Stimulated activated CD8-positive, alpha-beta memory T cell treated with anti-CD3 and anti-CD28 coated beads, Interleukin-12 subunit alpha, Interleukin-12 subunit beta, amount 100 ng/mL, for 24 hours (primary cell): ENCODE data around the gene RIPK4.
"Not testable (repeated sequence)": the region's sequence is repeated elsewhere in the genome, so short reads cannot be mapped to it uniquely, and the experiment has no call there.

Experiments
- DNase-seq: peaks from one replicate; pipeline ENCODE4 v3.0.0-alpha.2; 2020; ENCODE audit errors: extremely low read depth

The RIPK4 gene

DNA sequence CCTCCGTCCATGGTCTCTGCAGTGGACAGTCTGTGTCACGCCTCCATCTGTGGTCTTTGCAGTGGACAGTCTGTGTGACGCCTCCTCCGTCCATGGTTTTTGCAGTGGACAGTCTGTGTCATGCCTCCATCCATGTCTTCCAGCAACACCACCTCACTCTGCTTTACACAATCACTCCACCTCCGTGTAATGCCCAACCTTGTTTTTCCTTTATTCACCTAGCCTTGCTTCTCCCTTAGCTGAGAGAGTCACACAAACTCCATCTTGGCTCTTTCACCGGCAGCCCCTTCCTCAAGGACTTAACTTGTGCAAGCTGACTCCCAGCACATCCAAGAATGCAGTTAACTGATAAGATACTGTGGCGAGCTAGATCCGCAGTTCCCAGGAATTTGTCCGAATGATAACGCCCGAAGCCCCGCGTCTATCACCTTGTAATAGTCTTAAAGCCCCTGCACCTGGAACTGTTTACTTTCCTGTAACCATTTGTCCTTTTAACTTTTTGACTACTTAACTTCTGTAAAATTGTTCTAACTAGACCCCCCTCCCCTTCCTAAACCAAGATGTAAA, 52.5 kb downstream of the RIPK4 start:
- not testable (repeated sequence) for DNase-seq

DNA sequence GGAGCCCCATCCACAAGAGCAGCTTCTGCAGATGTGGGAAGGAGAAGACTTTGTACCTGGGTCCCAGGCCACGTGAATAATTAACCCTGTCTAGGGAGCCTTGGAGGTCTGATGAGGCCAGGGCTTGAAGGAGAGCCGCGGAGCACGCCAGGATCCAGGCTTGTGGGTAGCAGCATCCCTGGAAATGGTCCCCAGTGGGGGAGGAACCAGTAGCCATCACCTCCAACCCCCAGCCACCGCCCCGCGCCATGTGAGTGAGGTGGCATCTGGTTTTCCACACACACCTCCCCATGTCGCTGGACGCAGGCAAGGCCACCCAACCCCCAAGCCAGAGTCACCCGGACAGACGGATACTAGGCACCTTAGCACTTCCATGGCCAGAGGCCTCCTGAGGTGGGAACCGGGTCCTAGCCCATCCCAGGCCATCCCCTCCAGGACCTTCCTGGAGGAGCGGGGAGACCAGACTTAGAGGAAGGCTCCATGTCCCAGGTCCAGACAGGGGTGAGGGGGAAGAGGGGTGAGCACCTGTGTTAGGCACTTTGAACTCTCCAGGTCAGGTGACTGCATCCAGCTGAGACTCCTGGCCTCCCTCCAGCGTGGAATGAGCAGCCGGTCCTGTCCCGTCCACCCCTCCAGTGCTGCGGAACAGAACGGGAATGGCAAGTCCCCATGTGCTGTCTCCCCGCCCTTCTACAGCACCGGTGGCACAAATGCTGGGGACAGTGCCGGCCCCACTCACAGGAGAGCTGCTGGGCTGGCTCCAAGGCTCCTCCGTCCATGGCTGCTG, 53.2 kb downstream of the RIPK4 start:
- no peak for DNase-seq

DNA sequence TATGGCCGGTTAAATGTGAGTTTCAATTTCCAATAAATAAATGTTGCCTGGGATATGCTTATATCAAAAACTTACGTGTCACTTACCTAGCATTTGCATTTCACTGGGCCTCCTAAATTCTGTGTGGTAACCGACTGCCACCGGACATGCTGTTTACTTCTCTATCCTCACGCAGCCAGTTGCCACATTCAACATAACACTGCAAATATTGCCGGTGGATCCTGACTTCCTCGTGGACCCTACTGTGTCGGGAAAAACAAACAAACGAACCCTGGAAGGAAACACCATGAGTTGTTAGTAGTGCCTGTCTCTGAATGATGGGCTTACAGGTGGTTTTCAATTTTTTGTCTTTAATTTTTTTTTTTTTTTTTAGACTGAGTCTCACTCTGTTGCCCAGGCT, 54.1 kb downstream of the RIPK4 start:
- no peak for DNase-seq

DNA sequence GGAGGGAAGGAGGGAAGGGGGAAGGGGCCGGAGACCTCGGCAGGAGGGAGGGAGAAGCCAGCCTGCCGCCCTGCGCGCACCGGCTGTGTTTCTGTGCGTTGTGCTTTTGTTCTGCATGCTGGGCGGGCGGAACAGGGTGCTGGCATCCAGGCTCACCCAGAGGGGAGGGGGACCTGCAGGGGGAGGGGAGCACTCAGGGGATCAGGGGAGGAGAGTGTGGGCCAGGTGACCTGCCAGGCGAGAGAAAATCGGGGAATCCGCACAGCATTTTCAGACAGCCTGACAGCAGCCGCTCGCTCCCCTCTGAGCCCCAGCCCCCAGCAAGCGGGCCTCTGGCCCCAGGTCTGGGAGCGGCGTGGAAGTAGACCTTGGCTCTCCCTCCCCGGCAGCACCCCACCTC, 54.7 kb downstream of the RIPK4 start:
- no peak for DNase-seq

DNA sequence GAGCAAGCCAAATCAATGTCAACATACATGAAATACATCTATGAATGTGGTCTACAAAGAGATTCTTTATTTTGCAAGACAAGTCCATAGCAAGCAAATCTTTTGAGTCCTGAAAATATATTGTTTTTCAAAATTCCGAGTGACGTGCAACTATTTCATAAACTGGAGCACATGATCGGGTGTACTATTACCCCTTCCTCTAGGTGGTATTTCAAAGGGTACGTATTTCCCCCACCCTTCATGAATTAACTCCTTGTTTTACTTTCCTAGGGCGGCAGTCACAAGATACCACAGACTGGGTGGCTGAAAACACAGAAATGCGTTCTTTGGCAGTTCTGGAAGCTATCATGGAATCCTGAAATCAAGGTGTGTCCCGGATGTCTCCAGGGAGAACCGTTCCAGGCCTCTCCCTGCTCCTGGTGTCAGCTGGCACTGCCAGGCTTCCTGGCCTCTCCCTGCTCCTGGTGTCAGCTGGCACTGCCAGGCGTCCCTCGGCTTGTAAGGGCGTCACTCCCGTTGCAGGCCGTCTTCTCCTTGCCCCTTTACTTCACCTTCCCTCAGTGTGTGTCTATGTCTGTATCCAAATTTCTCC, 55.3 kb downstream of the RIPK4 start:
- DNase-seq = no peak

DNA sequence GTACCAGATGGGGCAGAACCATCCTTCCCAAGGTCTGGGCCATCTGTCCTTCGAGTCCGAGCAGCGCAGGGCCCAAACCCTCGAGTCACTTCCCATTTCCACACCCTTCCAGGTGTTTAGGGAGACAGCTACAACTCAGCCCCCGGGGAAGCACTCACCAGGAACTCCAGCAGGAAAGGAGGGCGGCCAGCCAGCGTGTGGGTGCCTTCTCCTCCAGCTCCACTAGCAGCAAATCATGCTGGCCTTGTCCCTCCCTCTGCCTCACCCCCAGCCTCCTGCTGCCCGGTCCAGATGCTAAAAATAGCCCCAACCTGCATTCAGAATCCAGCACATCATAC, 56.1 kb downstream of the RIPK4 start:
- no peak for DNase-seq

DNA sequence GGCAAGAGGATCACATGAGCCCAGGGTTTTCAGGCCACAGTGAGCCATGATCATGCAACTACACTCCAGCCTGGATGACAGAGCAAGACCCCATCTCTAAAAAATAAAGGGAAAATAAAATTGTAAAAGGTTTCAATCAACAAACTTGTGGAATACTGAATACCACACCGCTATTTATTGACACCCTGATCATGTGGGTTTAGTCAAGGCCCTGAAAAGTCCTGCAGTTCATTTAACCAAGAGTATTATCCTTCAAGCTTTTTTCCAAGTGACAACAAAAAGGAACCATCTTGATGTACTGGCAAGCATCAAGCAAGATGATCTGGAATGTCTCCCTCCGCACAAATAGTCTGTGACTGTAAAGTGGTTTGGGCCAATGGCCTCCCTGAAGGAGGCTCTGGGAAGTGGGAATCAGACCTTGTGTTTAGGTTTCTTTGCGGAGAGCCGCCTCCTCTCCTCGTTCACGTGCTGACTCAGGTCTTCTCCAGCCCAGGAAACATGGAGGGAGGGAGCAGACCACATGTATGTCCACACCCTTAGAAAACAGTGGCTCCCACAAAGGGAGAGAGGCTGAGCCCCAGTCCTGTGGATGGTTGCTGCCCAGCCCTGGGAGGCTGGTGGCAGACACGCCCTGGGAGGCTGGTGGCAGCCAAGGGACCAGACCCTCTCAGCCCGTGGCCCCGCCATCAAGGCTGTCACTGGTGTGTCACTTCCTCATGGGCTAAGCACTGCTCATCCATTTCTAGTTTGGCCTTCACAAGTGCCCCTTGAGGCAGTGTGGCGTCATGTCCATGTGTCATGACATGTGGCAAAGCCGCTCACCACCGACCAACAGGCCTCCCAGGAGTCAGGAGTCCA, 56.7 kb downstream of the RIPK4 start:
- DNase-seq = no peak

DNA sequence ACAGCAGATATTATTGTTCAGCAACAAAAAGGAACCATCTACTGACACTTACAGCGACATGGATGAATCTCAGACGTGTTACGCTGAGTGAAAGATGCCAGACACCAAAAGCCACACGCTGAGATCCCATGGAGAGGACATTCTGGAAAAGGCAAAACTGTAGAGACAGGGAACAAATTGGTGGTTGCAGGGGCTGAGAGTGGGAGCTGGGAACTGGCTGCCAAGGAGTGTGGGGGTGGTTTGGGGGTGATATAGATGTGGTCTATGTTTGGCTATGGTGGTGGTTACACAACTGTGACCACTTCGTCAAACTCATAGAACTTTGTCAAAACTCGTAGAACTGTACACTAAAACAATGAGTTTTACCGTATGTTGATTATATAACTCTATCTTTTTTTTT, 57.7 kb downstream of the RIPK4 start:
- no peak for DNase-seq

DNA sequence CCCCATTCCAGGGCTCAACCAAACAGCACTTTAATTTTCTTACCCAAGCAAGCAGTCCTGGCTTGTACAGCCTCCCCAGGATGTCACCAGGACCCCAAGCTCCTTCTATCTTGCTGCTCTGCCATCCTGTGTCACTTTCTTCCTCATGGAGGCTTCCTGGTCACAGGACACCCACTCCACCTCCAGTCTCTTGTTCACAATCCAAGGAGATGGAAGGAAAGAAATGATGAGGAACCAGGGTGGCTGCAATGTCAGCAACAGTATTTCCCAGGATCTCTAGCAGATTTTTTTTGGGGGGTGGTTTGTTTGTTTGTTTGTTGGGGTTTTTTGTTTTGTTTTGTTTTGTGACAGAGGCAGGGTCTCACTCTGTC, 58.9 kb downstream of the RIPK4 start:
- no peak for DNase-seq

DNA sequence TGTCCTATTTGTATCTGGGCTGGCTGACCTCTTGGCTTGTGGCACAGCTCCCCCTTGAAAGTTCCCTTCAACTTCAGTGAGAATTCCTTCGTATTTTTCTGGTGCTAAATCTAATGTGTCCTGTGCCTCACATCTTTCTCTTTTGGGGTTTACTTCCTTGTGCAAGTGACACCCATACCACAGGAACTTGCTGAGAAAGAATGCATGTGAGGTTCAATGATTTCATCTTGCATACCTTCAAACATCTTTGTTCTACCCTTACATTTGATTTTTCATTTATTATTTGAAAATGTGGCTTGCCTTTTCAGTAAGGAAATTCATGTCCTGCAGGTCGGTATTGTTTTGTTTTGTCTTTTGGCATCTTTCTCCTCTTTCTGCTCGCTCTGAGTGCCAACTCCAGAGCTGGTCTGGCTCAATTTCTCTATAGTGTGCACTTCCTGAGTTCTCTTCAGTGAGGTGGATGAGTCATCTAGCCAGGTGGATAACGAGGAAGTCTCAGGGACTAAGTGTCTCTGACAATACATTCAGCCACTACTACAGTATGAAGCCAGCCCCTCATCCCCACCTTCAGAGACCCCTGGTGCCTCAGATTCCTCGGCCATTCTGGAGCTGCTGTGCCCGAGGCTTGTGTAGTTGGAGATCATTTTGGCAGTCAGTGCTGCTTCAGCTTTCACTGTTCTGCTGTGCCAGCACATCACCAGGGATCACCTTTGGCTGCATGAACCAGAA, 59.5 kb downstream of the RIPK4 start:
- DNase-seq = no peak

DNA sequence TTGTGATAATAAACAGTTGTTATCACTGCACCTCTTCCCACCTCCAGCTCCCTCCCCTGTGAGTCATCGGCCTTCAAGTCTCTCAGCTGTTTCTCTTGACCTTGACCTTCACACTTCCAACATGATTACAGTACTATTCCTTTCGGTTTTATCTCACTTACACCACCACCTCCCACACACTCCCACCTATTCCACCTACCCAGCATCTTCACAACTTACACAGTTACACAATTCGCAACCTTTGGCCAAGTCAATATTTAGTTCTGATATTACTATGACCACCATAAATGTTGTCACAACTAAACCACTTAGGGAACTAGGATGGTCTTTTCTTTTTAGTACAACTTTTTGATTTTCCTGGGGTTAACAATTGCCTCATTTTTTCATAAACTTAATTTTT, 60.2 kb downstream of the RIPK4 start:
- DNase-seq = no peak

DNA sequence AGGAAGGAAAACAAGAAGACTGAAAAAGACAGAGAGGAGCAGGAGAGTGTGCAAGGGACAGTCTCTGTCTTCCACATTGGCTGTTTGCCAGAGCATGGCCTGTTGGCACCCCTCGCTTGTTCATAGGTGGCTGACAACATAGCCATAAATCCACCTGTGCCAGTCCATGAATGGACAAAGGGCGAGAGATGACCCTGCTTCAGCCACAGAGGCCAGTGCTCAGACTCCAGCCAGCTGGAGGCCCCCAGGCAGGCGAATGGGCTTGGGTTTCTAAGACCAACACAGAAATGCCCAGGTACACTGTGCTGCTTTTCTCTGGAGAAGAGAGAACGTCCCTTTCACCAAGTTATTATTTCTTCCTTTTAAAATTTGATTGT, 60.6 kb downstream of the RIPK4 start:
- no peak for DNase-seq

DNA sequence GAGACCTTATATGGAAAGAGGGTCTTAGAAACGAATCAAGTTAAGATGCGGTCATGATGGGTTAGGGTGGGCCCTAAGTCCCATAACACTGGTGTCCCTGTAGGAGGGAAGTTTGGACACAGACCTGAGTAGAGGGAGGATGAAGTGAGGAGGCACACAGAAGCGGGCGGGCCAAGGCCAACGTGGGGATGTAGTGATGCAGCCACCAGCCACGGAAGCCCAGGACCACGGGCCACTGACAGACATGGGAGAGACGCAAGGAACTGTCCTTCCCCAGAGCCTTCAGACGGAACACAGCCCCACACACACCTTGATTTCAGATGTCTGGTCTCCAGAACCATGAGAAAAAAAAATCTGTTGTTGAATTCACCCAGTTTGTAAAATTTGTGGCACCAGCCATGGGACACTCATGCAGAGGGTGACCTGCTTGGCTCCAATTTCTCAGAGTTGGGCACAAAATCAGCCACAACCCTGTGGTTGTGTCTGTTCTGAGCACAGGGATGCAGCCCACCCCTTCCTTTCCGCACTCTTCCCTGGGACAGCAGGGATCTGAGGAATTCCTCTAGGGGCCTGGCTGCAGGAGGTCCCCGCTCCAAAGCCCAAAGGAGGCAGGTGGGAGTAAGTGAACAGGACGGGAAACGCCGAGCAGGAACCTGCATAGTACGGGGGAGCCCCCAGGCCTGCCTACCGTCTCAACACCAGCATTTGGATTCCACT, 61.1 kb downstream of the RIPK4 start:
- no peak for DNase-seq

DNA sequence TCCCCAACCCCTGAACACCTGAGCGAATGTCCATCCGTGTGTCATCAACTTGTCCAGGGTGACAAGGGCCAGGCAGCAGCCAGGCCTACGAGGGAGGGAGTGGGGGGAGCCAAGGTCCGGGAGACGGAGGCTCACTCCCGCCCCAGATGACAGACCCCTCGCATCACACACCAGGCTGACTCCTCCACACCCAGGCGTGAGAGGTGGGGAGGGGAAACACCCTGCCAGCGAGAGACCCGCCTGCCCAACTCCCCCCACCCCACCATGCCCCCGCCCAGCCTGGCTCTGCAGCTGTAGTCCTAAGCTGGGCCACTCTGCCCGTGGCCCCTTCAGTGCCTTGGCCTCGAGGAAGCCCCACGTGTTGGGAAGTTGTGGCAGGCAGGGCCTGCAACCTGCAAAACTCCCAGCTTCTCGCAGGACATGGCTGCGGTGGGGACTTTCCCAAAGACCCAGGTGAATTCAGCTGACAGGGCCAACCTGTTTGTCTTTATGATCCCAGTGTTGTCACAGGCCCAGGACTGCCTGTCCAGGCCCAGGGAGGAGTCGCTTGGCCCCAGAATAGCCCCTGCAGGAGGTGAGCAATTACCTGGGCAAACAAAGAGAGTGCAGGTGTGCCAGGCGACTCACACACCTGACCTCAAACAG, 62.9 kb downstream of the RIPK4 start:
- DNase-seq = no peak

DNA sequence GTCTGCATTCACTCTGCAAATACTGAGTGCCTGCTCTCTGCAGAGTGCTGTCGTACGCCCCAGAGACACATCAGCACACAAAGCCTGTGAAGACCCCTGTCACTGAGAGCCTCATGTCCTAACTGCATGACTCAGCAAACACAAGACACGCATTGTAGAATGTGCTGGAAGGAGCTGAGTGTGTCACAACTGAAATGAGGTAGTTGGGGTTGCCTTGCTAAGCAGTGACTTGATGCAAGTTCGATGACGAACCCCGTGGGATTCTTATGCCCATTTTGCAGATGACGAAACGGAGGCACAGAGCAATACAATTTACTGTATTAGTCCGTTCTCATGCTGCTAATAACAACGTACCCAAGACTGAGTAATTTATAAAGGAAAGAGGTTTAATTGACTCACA, 65.1 kb downstream of the RIPK4 start:
- no peak for DNase-seq

DNA sequence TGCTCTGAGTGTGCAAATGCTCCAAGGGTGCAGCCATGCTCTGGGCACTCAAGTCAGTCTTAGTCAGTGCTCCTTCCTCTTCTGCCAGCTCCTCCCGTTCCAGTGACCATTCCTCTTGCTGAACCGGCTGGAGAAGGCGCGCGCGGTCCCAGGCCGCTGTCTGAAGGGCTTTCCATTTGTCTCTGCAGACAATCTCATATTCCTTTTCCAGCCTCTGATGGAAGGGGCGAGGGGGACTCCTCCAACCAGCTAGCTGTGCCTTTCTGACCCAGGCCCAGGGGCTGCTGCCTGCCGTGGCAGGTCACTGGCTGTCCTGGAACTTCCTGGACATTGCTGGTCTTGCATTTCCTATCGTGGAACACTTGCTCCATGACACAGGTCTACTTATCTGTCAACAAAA, 67.5 kb downstream of the RIPK4 start:
- no peak for DNase-seq

DNA sequence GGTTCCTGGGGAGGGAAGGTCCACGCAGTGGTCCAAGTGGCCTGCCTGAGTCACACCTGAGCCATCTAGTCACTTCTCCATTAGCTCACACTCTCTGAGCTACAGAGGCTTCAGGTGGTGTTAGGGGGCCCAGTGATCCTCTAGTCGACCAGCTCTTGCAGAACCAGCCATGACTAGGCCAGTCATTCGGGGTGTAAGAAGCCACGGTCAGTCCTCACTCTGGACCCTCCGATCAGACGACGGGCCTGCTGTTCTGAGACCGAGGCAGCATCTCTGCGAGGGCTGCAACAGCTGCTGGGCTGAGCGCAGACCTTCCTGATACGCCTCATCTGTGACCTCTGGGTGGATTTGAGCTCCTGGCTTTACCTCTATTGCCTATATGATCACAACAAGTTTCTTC, 68.8 kb downstream of the RIPK4 start:
- DNase-seq = no peak

DNA sequence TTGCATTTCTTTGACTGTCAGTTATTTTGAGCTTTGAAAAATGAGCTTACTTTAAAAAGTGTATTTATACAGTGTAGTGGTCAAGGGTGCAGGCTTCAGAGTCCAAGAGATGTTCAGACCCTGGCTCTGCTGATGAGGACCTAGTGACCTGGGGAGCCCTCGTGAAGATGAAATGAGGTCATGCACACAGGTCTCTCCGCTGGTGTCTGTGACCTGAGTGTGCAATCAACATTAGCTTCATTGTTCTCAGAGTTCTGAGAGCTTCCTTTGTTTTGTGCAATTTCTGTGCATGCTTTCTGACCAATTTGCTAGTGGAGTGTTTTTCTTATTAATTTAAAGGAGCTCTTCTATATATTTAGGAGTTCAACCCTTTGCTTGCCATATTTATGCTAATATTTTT, 71.3 kb downstream of the RIPK4 start:
- DNase-seq = no peak

DNA sequence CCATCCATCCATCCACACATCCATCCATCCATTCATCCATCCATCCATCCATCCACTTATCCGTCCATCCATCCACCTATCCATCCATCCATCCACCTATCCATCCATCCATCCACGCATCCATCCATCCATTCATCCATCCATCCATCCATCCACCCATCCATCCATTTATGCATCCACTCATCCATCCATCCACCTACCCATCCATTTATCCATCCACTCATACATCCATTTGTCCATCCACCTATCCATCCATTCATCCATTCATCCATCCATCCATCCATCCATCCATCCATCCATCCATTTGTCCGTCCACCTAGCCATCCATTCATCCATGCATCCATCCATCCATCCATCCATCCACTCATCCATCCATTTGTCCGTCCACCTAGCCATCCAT, 72.8 kb downstream of the RIPK4 start:
- DNase-seq = not testable (repeated sequence)

DNA sequence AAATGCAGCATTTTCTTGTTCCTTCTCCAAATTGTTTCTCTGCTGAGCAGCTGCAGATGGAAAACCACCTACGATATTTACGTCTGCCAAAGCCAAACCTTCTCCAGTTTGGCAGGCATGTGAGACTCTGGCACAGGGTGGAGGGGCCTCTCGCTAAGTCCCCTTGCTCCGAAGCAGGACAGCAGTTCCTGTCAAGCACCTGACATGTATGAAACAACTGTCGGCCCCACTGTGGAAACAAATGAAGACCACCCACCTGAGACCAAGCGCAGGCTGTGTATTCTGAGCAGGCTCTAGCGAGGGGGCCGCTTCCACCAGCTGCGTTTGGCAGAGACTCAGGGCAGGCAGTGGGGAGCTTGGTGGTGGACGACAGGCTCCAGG, 74.7 kb downstream of the RIPK4 start:
- DNase-seq = no peak
